22Rv1 (cell line): ENCODE measurements around the gene CDK11B.

Experiments used
- H3K27ac ChIP-seq: fragments of 450-650 bp; 2 replicates; pipeline ENCODE4 v1.5.1; 2017
- CTCF ChIP-seq: fragments of 450-650 bp; IDR thresholded peaks from 2 replicates; pipeline ENCODE4 v1.5.1; 2017; ENCODE audit warnings: mild to moderate bottlenecking
- ZFX ChIP-seq: fragments of 450-650 bp; IDR thresholded peaks from 2 replicates; pipeline ENCODE4 v1.6.1; 2017; ENCODE audit warnings: antibody characterized with exemption, borderline replicate concordance

The CDK11B gene

GRCh38 chr1:1623631-1624442 lies 35.0 kb downstream of the CDK11B start:
- H3K27ac ChIP-seq: no peak overlapping the region
- TF ChIP-seq CTCF (no peak), ZFX (no peak)

- H3K27ac ChIP-seq: no peak overlapping the region
- TF ChIP-seq ZFX: no peak
- no peak for TF ChIP-seq CTCF
Measured at GRCh38 chr1:1623181-1623630, 35.6 kb downstream of the CDK11B start.

- TF ChIP-seq CTCF: no peak
- TF ChIP-seq ZFX: no peak
Measured at GRCh38 chr1:1622788-1623094, 36.1 kb downstream of the CDK11B start.

GRCh38 chr1:1622010-1622787 lies 36.6 kb downstream of the CDK11B start:
- no peak overlapping the region for H3K27ac ChIP-seq
- TF ChIP-seq CTCF: no peak
- no peak for TF ChIP-seq ZFX

More at GRCh38 chr1:1622788-1623094, 36.1 kb downstream of the CDK11B start:
- H3K27ac ChIP-seq: no peak overlapping the region

- H3K27ac ChIP-seq: no peak overlapping the region
- TF ChIP-seq CTCF: no peak
- no peak for TF ChIP-seq ZFX
Measured at GRCh38 chr1:1621173-1622009, 37.4 kb downstream of the CDK11B start.

- TF ChIP-seq CTCF: no peak
- TF ChIP-seq ZFX: no peak
- no peak overlapping the region for H3K27ac ChIP-seq
Measured at GRCh38 chr1:1620433-1621139, 38.2 kb downstream of the CDK11B start.
